Smooth muscle cell of bladder (primary cell): ENCODE data around the gene CLDN7. TPM values are rescaled to one million over a fixed set of nuclear protein-coding genes. Genes with fewer than 3 reads are reported as not detected.

ENCODE experiments used
- total RNA-seq: library from RNA; depleted of rRNA; stranded (reverse); fragments of >200 nt; gene quantifications from 2 replicates; pipeline ENCODE4 v1.2.3, GENCODE V29; 2014

Gene CLDN7, protein sequence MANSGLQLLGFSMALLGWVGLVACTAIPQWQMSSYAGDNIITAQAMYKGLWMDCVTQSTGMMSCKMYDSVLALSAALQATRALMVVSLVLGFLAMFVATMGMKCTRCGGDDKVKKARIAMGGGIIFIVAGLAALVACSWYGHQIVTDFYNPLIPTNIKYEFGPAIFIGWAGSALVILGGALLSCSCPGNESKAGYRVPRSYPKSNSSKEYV
- total RNA-seq = 1.3 and 1.6 TPM in 2 replicates

GRCh38 chr17:7262192-7262934 lies at the start of gene CLDN7:
Gene CLDN7, minus strand, starts transcription at chr17:7262478. Its CDS starts 435 bp downstream, at chr17:7262043.

DNA sequence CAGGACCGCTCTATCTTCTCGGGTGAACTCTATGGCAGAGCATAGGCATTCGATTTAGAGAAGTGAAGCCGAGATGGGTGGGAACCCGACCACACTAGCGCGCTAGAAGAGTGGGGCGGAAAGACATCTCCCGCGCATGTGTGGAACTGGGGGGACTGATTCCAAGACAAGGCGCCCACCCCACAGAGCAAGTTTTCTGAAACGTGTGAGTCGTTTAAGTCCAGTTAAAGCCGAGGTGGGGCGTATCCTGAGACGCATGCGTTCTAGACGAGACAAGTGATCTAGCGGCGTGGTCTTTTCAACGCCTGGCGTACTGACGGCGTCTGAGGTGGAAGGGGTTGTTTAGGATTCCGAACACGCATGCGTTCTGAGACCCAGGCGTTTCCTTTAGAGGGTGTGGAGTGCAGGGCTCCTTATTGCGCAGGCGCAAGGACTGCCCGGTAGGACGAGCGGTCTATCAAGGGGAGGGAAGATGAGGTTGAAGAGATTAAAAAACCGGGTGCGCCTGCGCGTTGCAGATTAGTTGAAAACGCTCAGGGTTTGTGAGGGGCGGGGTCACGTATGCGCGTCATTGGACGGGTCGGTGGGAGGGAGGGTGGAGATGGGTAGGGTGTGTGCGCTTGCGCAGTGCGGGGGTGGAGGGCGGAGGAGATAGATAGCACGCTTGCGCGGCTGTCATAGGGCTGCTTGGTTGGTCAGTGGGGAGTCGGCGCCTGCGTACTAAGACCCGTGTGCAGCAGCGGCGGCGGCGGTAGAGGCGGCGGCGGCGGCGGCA lies 44.8 kb upstream of the CLDN7 start, which contains the start of gene EIF5A:
Gene EIF5A, plus strand, starts transcription at position 718 of the 775 bp plus-strand sequence. CDS start 2,008 bp downstream, outside the sequence.

GRCh38 chr17:7294614-7295153 lies 32.4 kb upstream of the CLDN7 start, which contains the start of gene YBX2:
Gene YBX2, minus strand, starts transcription at chr17:7294639. Its CDS starts 139 bp downstream, at chr17:7294500.

DNA sequence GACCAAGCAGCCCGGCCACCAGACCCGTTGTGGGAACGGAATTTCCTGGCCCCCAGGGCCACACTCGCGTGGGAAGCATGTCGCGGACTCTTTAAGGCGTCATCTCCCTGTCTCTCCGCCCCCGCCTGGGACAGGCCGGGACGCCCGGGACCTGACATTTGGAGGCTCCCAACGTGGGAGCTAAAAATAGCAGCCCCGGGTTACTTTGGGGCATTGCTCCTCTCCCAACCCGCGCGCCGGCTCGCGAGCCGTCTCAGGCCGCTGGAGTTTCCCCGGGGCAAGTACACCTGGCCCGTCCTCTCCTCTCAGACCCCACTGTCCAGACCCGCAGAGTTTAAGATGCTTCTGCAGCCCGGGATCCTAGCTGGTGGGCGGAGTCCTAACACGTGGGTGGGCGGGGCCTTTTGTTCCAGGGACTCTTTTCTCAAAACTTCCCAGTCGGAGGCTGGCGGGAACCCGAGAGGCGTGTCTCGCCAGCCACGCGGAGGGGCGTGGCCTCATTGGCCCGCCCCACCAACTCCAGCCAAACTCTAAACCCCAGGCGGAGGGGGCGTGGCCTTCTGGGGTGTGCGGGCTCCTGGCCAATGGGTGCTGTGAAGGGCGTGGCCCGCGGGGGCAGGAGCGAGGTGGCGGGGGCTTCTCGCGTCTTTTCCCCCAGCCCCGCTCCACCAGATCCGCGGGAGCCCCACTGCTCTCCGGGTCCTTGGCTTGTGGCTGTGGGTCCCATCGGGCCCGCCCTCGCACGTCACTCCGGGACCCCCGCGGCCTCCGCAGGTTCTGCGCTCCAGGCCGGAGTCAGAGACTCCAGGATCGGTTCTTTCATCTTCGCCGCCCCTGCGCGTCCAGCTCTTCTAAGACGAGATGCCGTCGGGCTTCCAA lies 19.0 kb upstream of the CLDN7 start, which contains the start of gene SLC2A4:
Gene SLC2A4, plus strand, starts transcription at position 645 of the 879 bp plus-strand sequence. Its CDS starts 217 bp downstream, at position 862.

GRCh38 chr17:7252176-7253043 lies 9.9 kb downstream of the CLDN7 start, which contains the start of gene ELP5:
Gene ELP5, plus strand, starts transcription at chr17:7252215. Its CDS starts 336 bp downstream, at chr17:7252551.

DNA sequence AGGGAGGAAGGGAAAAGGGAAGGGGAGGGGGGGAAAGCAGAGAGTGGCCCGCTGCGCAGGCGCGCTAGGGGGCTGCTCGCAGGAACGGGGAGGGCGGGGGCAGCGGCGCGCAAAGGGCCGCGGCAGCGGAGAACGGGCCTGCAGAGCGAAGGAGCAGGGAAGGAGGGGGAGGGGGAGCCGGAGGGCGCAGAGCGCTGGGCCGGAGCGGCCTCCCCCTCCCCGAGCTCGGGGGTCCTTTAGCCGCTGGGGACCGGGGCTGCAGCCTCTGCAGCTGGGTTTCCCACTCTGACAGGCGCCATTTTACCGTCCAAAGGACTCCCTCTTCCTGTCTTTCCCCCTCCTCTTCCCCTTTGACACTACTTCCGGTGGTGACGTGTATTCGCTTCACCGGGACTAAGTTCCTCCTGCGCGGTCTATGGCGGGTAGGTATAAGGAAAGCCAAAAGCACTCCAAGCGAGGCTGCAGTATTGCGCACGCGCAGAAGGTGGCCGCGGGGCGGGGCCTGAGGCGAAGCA lies 10.6 kb downstream of the CLDN7 start, which contains the start of gene CTDNEP1:
Gene CTDNEP1, minus strand, starts transcription at position 74 of the 515 bp plus-strand sequence. CDS start 438 bp downstream, outside the sequence.

DNA sequence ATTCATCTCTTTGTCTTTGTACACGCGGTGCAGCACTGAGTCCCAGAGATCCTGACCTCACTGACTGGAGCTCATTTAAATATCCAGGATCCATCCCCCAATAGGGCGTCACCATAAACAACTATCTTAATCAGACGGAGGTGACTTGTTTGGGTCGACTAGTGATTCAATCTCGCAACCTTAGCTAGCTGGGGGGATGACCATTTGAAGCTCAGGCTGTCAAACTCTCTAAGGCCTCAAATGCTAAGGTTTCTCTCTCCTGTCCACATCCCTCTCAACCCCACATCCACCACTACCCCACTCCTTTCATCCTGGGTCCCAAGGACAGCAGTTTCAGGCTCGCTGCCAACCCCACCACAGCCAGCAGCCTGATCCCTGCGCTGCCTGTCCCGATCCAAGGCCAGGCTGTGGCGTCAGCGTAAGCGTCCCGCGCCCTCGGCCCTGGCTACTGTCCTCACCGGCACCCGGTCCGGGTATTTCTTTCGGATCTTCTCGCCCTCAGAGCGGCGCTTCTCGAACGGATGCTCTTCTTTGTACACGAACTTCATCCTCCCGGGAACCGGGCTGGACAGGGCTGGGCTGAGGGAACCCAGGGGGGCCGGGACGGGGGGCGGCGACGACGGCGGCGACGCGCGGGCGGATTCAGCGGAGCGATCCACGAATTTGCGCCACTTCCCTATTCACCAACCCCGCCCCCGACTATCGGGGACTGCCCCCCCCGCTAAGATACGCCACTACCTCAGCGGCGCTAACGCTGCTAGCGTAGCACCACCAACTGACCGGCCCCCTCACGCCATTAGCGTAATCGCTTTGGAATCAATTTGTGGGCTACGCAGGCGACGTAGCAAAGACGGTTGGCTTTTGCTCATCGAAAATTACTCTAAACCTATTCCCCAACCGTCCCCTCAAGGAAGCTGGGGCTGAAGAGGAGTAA lies 20.2 kb downstream of the CLDN7 start, which contains the start of gene GABARAP:
Gene GABARAP, minus strand, starts transcription at position 667 of the 934 bp plus-strand sequence. Its CDS starts 119 bp downstream, at position 548.

GRCh38 chr17:7239091-7240027 lies 22.9 kb downstream of the CLDN7 start, which contains the start of gene PHF23:
Gene PHF23, minus strand, starts transcription at chr17:7239457. Its CDS starts 178 bp downstream, at chr17:7239279.

DNA sequence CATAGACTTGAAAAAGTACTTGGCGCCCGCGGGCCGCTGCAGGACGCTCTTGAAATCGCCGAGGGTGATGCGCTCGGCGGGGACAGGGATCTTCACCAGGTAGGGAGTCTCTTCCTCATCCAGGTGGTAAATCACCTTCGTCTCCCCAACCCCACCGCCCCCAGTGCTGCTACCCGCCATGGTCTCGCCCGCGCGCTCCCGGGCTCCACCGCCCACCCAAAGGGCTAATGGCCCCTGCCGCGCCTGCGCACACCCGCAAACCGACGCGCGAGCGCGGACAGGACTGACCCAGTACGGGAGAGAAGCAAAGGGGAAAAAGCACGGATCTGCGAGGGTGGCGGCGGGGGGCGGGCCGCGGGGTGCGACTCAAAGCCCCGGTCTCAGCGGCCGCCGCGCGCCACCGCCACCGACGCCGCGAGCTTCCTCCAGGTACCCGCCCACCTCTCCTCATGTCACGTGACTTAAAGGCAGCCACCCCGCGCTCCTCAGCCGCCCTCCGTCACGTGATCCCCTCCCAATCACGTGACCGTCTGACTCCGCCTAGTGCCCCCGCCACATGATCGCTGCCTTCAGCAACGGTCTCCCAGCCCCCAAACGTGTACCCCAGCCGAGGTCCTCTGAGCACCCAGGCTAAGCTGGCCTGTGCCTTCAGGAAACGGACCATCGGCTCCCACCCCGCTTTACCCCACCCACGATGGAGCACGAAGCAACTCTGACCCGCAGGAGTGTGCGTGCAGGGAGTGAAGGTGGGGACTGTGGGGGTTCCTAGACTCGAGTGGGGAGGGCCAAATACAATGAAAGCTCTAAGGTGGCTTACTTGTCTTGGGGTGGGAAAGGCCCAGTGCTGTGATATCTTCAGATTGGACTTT lies 28.0 kb downstream of the CLDN7 start, which contains the start of gene DVL2:
Gene DVL2, minus strand, starts transcription at position 435 of the 869 bp plus-strand sequence. Its CDS starts 255 bp downstream, at position 180.

DNA sequence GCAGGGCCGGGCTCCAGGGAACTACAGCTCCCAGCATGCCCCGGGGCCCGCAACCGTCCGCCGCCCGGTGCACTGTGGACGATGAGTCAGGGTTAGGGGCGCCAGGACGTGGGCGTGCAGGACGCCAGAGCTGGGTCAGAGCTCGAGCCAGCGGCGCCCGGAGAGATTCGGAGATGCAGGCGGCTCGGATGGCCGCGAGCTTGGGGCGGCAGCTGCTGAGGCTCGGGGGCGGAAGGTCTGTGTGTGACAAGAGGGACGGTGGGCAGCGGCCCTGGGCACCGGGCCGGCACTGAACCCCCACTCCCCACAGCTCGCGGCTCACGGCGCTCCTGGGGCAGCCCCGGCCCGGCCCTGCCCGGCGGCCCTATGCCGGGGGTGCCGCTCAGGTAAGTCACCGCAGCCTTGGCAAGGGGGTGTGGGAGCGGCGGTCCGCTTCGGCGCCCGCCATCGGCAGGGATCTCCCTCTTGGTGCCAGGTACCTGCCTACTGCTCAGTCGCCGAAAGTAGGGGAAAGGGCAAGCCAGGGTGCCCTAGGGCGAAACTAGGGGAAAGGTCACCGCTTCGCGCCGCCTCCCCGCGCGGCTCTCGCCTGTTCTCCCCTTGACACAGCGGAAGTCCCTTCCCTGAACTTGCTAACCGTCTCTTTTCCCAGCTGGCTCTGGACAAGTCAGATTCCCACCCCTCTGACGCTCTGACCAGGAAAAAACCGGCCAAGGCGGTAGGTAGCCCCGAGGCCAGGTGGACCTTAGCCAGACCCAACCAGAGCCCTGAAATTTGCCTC lies 42.3 kb downstream of the CLDN7 start, which contains the start of the genes ACADVL and DLG4:
Gene ACADVL, plus strand, starts transcription at position 127 of the 781 bp plus-strand sequence. Its CDS starts 47 bp downstream, at position 174.
Gene DLG4, minus strand, starts transcription at position 25 of the 781 bp plus-strand sequence.

Other genes with a start within 250 kb of the CLDN7 start
- 34.1 and 44.0 TPM in 2 replicates for gene RNASEK, start 249.9 kb downstream of the CLDN7 start, total RNA-seq
- gene BCL6B, start 239.4 kb downstream of the CLDN7 start, total RNA-seq = 0.83 TPM in 1 of 2 replicates, not detected in the other
- 0.57 and 0.92 TPM in 2 replicates for gene SLC16A13, start 226.5 kb downstream of the CLDN7 start, total RNA-seq
- 0.28 TPM in 2 replicates for gene SLC16A11, start 218.4 kb downstream of the CLDN7 start, total RNA-seq
- gene CLEC10A, start 182.2 kb downstream of the CLDN7 start, total RNA-seq = not detected in 2 replicates
- not detected in 2 replicates for gene ASGR2, start 147.7 kb downstream of the CLDN7 start, total RNA-seq
- 0.28 and 0.37 TPM in 2 replicates for gene ASGR1, start 83.1 kb downstream of the CLDN7 start, total RNA-seq
- gene DLG4, start 42.6 kb downstream of the CLDN7 start, total RNA-seq = 9.0 and 18.4 TPM in 2 replicates
- 227 and 290 TPM in 2 replicates for gene ACADVL, start 42.5 kb downstream of the CLDN7 start, total RNA-seq
- 78.2 and 87.1 TPM in 2 replicates for gene DVL2, start 28.0 kb downstream of the CLDN7 start, total RNA-seq
- gene PHF23, start 23.0 kb downstream of the CLDN7 start, total RNA-seq = 38.3 and 47.5 TPM in 2 replicates
- gene GABARAP, start 20.0 kb downstream of the CLDN7 start, total RNA-seq = 168 and 193 TPM in 2 replicates
- gene CTDNEP1, start 10.7 kb downstream of the CLDN7 start, total RNA-seq = 15.2 and 17.6 TPM in 2 replicates
- 26.5 and 27.7 TPM in 2 replicates for gene ELP5, start 10.3 kb downstream of the CLDN7 start, total RNA-seq
- gene SLC2A4, start 19.2 kb upstream of the CLDN7 start, total RNA-seq = 0.28 TPM in 2 replicates
- gene YBX2, start 32.2 kb upstream of the CLDN7 start, total RNA-seq = 0.09 TPM in 1 of 2 replicates, not detected in the other
- gene EIF5A, start 45.1 kb upstream of the CLDN7 start, total RNA-seq = 397 and 405 TPM in 2 replicates
- 26.2 and 32.5 TPM in 2 replicates for gene GPS2, start 52.9 kb upstream of the CLDN7 start, total RNA-seq
- 14.4 and 23.1 TPM in 2 replicates for gene NEURL4, start 66.9 kb upstream of the CLDN7 start, total RNA-seq
- gene ACAP1, start 74.1 kb upstream of the CLDN7 start, total RNA-seq = 2.1 and 3.3 TPM in 2 replicates
- gene KCTD11, start 89.7 kb upstream of the CLDN7 start, total RNA-seq = 6.8 and 16.4 TPM in 2 replicates
- not detected in 2 replicates for gene TMEM95, start 92.7 kb upstream of the CLDN7 start, total RNA-seq
- gene TNK1, start 118.6 kb upstream of the CLDN7 start, total RNA-seq = 0.37 and 0.57 TPM in 2 replicates
- gene PLSCR3, start 132.0 kb upstream of the CLDN7 start, total RNA-seq = 13.9 and 14.4 TPM in 2 replicates
- 105 and 158 TPM in 2 replicates for gene TMEM256, start 141.6 kb upstream of the CLDN7 start, total RNA-seq
- gene NLGN2, start 145.4 kb upstream of the CLDN7 start, total RNA-seq = 4.1 and 6.3 TPM in 2 replicates
- gene SPEM1, start 157.8 kb upstream of the CLDN7 start, total RNA-seq = not detected in 2 replicates
- not detected in 2 replicates for gene SPEM2, start 163.1 kb upstream of the CLDN7 start, total RNA-seq
- gene SPEM3, start 166.4 kb upstream of the CLDN7 start, total RNA-seq = not detected in 2 replicates
- gene TMEM102, start 173.0 kb upstream of the CLDN7 start, total RNA-seq = 0.71 and 0.74 TPM in 2 replicates
- 0.71 and 3.4 TPM in 2 replicates for gene FGF11, start 177.0 kb upstream of the CLDN7 start, total RNA-seq
- gene CHRNB1, start 182.6 kb upstream of the CLDN7 start, total RNA-seq = 5.9 and 7.3 TPM in 2 replicates
- gene ZBTB4, start 217.2 kb upstream of the CLDN7 start, total RNA-seq = 14.8 and 19.0 TPM in 2 replicates
- not detected in 2 replicates for gene SLC35G6, start 219.0 kb upstream of the CLDN7 start, total RNA-seq
- 65.1 and 79.0 TPM in 2 replicates for gene POLR2A, start 221.9 kb upstream of the CLDN7 start, total RNA-seq